Measurements from ENCODE around the gene PDGFA.

DNA sequence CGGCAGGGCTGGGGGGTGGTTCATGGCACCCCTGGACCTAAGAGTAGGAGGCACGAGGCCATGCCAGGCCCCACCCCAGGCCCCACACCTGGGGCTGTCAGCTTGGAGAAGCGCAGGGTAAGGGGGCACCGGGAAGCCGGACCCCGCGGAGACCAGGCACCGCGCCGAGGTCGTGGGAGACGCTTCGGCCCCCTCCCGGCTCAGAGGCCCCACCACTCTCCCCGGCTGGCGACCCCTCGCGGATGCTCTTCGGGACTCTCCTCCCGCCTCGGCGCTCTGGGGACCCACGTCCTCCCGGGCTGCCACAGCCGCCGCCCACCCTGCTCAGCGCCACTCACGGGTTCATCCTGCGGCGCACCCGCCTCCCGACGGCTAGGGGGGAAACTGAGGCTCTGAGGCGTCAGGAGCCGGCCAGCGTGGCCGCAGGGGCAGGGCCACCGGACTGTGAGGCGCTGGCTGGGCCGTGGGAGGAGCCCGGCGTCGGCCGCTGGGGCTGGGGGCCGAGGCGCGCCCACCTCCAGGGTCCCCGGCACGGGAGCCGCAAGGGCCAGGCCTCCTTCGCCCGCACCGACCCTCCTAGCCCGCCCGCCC is 25.9 kb downstream of the PDGFA start:
- TF ChIP-seq EP300 (IDR thresholded peaks at IDR 0.05) (no peak), POLR2A (IDR thresholded peaks at IDR 0.05) (no peak)
- TF ChIP-seq, protein P1, sequence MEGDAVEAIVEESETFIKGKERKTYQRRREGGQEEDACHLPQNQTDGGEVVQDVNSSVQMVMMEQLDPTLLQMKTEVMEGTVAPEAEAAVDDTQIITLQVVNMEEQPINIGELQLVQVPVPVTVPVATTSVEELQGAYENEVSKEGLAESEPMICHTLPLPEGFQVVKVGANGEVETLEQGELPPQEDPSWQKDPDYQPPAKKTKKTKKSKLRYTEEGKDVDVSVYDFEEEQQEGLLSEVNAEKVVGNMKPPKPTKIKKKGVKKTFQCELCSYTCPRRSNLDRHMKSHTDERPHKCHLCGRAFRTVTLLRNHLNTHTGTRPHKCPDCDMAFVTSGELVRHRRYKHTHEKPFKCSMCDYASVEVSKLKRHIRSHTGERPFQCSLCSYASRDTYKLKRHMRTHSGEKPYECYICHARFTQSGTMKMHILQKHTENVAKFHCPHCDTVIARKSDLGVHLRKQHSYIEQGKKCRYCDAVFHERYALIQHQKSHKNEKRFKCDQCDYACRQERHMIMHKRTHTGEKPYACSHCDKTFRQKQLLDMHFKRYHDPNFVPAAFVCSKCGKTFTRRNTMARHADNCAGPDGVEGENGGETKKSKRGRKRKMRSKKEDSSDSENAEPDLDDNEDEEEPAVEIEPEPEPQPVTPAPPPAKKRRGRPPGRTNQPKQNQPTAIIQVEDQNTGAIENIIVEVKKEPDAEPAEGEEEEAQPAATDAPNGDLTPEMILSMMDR (IDR thresholded peaks at IDR 0.05): no peak

All from ovary (tissue), 3 donors.